Adrenal gland (tissue), 5 donors: Measurements from ENCODE around the gene OR8A1.

ENCODE experiments used
- CTCF ChIP-seq, 6 experiments: fragments of 450-650 bp in 4 of 6; fragments of 200-600 bp in 2 of 6; sonication (generic) in 1 of 6; IDR thresholded peaks; 1 replicate in 5 of 6; 2 replicates in 1 of 6; pipeline versions ENCODE4 v1.5.1 to v1.8.0; 2016 to 2021; ENCODE audit warnings: antibody characterized with exemption in 6 of 6, mild to moderate bottlenecking in 2 of 6, moderate library complexity in 1 of 6
- POLR2A ChIP-seq, 2 donors: fragments of 450-650 bp; IDR thresholded peaks; one replicate each; pipeline ENCODE4 v1.6.1; 2017; ENCODE audit warnings: antibody characterized with exemption in 2 of 2, mild to moderate bottlenecking in 2 of 2, moderate library complexity in 1 of 2
- donor health status: DM: no; HTN: no; CAD: no.

DNA sequence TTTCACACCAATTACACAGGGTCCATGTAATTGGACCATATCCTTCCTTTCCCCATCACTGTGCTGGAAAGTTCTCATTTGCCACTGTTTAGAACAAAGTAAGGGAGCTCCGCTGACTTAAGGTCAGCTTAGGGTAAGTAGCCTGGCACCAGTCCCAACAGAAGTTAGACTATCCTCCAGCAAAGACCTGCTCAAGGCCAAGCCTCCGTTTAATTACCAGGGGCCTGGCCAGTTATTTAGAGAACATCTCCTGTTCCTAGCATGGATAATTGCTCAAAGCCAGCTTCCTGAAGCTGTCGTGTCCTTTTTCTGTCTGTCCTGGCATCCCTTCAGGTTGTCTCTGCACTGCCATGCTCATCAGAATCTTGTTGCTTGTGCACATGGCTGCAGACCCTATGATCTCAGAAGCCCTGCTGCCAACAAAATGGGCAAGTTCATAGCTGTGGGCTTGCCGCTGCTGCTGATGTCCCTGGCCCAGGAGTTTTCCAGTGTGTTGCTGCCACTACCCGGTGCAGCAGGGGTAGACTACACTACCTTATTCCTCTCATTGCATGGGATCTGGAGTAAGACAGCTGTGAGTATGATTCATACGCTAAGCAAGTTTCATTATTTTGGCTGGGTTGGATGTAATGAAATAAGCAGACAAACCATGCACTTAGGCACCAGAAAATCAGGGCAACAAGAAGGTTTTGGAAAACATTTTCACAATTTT, 8.1 kb downstream of the OR8A1 start:
- TF ChIP-seq CTCF (IDR thresholded peaks at IDR 0.05) (no peak), POLR2A (IDR thresholded peaks at IDR 0.05) (no peak)
